Measurements from ENCODE around the gene MEX3D.
A peak's percentile ranks its signal among the peaks of the same experiment; 100 is the strongest.

MEX3D gene

GRCh38 chr19:1601613-1602064 is 33.5 kb upstream of the MEX3D start:
- H3K27ac ChIP-seq, result no peak overlapping the region
- H3K4me3 ChIP-seq (ENCODE audit: low read depth, low read length), result no peak overlapping the region
- H3K27me3 ChIP-seq (ENCODE audit: insufficient read depth, low read depth, severe bottlenecking), result no peaks in the 10 kb centered on the region
- peaks cover 31% of the 10 kb centered on the region for H3K36me3 ChIP-seq
- no peak for DNase-seq
- H3K9me3 ChIP-seq (ENCODE audit: severe bottlenecking), result no peaks in the 10 kb centered on the region
- TF ChIP-seq CTCF (IDR thresholded peaks at IDR 0.05; ENCODE audit: low read depth, low read length), result peak; percentile 8; the same call in 1 of the 2 replicates

GRCh38 chr19:1599460-1599846 is 31.3 kb upstream of the MEX3D start:
- H3K4me3 ChIP-seq (ENCODE audit: low read depth, low read length), result no peak overlapping the region
- no peak overlapping the region for H3K27ac ChIP-seq
- no peaks in the 10 kb centered on the region for H3K9me3 ChIP-seq (ENCODE audit: severe bottlenecking)
- no peaks in the 10 kb centered on the region for H3K27me3 ChIP-seq (ENCODE audit: insufficient read depth, low read depth, severe bottlenecking)
- DNase-seq, result no peak
- peaks cover 44% of the 10 kb centered on the region for H3K36me3 ChIP-seq
- TF ChIP-seq CTCF (IDR thresholded peaks at IDR 0.05; ENCODE audit: low read depth, low read length), result no peak

- Histone ChIP-seq H3K27me3 (ENCODE audit: insufficient read depth, low read depth, severe bottlenecking) (no peaks in the 10 kb centered on the region), H3K9me3 (ENCODE audit: severe bottlenecking) (no peaks in the 10 kb centered on the region), H3K27ac (no peak overlapping the region), H3K36me3 (peaks cover 49% of the 10 kb centered on the region), H3K4me3 (ENCODE audit: low read depth, low read length) (no peak overlapping the region)
- no peak for DNase-seq
- no peak for TF ChIP-seq CTCF (IDR thresholded peaks at IDR 0.05; ENCODE audit: low read depth, low read length)
These were observed 30.8 kb upstream of the MEX3D start for GRCh38 chr19:1598777-1599459.

- Histone ChIP-seq H3K4me3 (ENCODE audit: low read depth, low read length) (no peak overlapping the region), H3K9me3 (ENCODE audit: severe bottlenecking) (no peaks in the 10 kb centered on the region), H3K27ac (peak overlapping the region; percentile 78; the same call in 1 of the 2 replicates), H3K36me3 (peaks cover 55% of the 10 kb centered on the region), H3K27me3 (ENCODE audit: insufficient read depth, low read depth, severe bottlenecking) (no peaks in the 10 kb centered on the region)
- TF ChIP-seq CTCF (IDR thresholded peaks at IDR 0.05; ENCODE audit: low read depth, low read length), result no peak
- DNase-seq, result no peak
These were observed 25.3 kb upstream of the MEX3D start for GRCh38 chr19:1593501-1593772.

- peak within 1 kb of the TSS; percentile 100 for H3K27ac ChIP-seq
- no peak for TF ChIP-seq CTCF (IDR thresholded peaks at IDR 0.05; ENCODE audit: low read depth, low read length)
- H3K36me3 ChIP-seq, result peaks cover 52% of the 10 kb centered on the region
- H3K9me3 ChIP-seq (ENCODE audit: severe bottlenecking), result no peaks in the 10 kb centered on the region
- peak within 1 kb of the TSS; percentile 95 for H3K4me3 ChIP-seq (ENCODE audit: low read depth, low read length)
- peak; percentile 92 for DNase-seq
- H3K27me3 ChIP-seq (ENCODE audit: insufficient read depth, low read depth, severe bottlenecking), result no peaks in the 10 kb centered on the region
These were observed 24.8 kb upstream of the MEX3D start, which contains the start of gene MBD3 for GRCh38 chr19:1592755-1593500. Gene MBD3, minus strand, starts transcription at chr19:1592865. Its CDS starts 234 bp downstream, at chr19:1592631.
